ENCODE results near the gene ATP8B3.
"Not testable (repeated sequence)": the region's sequence is repeated elsewhere in the genome, so short reads cannot be mapped to it uniquely, and the experiment has no call there.

ATP8B3 gene

DNA sequence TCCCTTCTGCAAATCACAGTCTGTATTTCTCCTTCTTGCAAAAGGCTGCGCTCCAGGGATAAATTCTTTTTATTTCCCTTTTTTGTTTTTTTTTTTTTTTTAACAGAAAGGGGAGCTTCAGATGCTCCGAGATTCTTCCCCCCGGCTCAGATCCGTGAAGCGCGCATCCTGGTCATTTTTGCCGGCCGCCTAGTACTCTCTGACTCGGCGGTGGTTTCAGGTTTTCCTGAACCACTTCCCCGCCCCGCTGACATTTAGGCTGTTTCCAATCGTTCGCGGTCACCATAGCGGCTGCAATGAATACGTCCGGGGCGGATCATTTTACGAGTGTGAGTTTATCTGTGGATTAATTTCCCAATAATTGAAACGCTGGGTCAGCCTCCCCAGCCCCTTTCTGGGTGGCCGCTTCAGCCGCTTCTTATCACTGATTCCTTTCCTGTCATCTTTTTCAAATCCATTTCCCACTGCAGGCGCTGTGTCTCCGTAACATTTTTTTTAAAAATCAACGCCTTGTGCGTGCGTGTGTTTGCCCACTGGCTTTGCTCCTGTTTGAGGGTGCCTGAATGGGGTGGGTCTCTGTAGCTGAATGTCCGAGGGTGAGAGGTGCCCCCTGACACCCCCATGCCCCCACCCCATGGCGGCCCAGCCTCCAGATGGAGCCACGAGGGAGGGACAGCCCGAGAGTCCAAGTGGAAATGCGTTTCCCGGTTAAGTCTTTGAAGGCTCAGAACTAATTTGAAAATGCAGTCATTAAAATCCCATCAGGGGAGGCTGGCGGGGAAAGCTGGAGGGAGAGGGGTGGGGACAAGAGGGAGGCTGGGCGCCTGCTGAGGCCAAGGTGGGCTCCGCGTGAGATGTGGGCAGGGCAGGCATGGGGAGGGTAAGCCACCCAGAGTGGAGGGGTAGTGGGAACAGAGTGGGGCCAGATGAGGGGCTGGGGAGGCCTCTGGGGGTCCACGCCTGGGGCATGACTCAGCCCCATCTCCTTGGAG, 48.1 kb downstream of the ATP8B3 start:
- no peak for DNase-seq (ENCODE audit: low read depth in 1 of 2, low spot score in 1 of 2)
- TF ChIP-seq JUND (IDR thresholded peaks at IDR 0.05; ENCODE audit: low read depth), result no peak
- in situ Hi-C loops (cut with HindIII; ENCODE audit: low pct_unique_long_range_greater_than_20kb, low sequenced_read_pairs), result no loop called here

DNA sequence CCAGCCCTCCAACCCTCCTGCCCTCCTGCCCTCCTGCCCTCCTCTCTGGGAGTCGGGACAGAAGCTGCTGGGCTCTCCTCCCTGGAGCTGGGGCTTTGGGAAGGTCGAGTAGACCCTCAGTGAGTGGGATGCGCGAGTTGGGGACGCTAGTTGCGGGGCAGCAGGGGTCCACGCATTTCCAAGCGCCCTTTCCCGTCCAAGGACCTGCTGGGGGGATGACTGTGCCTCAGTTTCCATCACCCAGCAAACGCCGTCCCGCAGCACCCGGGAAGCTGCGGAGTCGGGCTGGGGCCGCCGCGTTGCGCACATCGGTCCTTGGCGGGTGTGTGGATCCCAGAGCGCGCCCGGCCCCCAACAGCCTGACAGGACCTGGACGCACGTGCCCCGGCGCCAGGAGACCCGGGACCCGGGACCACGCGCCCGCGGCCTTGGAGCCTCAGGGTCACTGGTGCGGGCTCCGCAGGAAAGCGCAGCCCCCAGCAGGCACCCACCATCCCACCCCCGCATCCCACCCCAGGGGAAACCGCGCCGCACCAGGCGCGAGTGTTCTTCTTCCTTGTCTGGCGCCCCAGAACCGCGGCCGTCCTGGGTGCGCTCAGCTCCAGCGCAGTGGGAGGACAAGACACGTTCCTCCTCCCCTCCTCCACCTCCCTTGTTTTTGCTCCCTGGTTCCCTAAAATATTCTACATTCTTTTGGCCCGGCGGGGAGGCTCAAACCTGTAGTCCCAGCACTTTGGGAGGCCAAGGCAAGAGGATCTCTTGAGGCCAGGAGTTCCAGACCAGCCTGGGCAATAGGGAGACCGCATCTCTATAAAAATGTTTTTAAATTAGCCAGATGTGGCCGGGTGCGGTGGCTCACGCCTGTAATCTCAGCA, 49.6 kb downstream of the ATP8B3 start:
- no peak for TF ChIP-seq JUND (IDR thresholded peaks at IDR 0.05; ENCODE audit: low read depth)
- DNase-seq (ENCODE audit: low read depth in 1 of 2, low spot score in 1 of 2), result no peak
- in situ Hi-C loops (cut with HindIII; ENCODE audit: low pct_unique_long_range_greater_than_20kb, low sequenced_read_pairs), result no loop called here

- no peak for TF ChIP-seq JUND (IDR thresholded peaks at IDR 0.05; ENCODE audit: low read depth)
- no peak for DNase-seq (ENCODE audit: low read depth in 1 of 2, low spot score in 1 of 2)
- in situ Hi-C loops (cut with HindIII; ENCODE audit: low pct_unique_long_range_greater_than_20kb, low sequenced_read_pairs), result no loop called here
These were observed 50.4 kb downstream of the ATP8B3 start for GRCh38 chr19:1761528-1762242.

DNA sequence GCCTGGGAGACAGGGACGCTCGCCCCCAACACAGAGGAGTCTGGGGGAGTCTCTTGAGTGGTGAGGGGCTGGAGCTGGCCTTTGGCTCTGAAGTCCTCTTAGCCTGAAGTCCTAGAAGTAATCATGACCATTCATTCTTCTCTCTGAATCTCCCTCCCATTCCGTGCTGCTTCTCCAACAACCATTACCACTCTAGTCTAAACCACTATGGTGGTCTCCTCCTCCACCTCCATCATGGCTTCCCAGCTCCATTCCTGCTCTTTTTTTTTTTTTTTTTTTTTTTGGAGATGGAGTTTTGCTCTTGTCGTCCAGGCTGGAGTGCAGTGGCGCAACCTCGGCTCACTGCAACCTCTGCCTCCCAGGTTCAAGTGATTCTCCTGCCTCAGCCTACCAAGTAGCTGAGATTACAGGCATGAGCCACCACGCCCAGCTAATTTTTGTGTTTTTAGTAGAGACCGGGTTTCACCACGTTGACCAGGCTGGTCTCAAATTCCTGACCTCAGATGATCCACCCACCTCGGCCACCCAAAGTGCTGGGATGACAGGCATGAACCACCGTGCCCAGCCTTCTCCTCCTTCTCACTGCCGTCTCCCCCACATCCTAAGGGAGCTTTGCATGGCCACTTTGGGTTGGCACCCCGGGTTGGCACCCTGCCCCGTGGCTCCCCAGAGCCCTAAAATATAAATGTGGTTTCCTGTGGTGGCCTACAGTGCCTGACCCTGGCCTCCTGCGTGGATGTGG, 51.1 kb downstream of the ATP8B3 start:
- DNase-seq (ENCODE audit: low read depth in 1 of 2, low spot score in 1 of 2); in situ Hi-C loops (cut with HindIII; ENCODE audit: low pct_unique_long_range_greater_than_20kb, low sequenced_read_pairs): not testable (repeated sequence)

DNA sequence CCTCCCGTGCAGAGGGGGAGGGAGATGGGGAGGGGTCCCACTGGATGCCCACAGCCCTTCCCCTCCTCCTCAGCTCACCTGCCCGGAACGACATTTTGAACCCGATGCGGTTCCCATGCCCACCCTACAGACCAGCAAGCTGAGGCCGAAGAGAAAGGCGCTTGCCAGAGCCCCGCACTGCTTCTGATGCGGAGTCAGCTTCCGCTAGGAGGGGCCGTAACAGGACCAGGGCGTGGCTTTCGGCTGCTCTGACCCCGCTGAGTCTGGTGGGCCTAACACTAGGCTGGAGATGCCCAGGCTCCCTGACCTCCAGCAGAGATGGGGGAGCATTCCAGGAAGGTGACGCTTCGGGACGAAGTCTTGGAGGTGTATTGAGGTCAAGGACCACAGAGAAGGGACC, 52.1 kb downstream of the ATP8B3 start:
- DNase-seq (ENCODE audit: low read depth in 1 of 2, low spot score in 1 of 2), result no peak
- no peak for TF ChIP-seq JUND (IDR thresholded peaks at IDR 0.05; ENCODE audit: low read depth)
- in situ Hi-C loops (cut with HindIII; ENCODE audit: low pct_unique_long_range_greater_than_20kb, low sequenced_read_pairs), result no loop called here

DNA sequence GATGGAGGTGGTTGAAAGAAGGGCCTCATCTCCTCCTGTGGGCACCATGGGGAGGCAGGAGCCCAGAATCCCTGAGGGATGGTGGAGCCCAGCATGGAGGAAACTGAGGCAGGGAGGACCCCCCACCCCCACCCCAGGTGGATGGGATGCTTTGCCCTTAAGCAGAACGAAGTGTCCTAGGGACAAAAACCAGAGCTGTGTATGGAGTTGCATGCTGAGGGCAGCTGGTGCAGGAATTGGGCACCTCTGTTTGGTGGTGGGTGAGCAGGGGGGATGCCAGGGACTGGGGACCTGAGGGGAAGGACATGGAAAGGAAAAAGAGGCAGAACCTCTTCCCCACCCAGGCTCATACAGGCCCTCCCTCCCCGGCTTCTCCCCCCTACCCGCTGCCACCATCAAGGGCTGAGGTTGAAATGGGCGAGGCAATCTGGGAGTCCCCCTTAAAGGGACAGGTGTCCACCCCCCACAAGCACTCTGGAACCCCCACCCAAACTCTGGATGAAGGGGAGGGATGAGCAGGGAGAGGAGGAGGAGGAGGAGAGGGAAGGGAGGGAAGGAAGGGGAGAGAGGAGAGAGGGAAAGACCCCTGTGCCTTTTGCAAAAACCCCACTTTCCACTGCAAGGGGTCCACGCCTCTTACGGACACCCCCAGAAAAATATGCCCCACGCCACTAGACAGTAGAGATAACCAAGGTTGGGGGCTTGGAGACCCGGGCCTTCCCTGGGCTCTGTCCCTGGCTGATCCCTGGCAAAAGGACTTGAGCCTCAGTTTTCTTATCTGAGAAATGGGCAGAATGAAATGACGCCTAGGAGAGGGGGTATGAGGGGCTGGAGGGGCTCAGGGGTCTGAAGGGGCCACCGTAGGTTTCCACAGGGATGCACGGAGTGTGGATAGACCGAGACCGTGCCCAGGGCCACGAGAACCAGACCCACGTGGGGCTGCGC, 52.8 kb downstream of the ATP8B3 start:
- TF ChIP-seq JUND (IDR thresholded peaks at IDR 0.05; ENCODE audit: low read depth), result no peak
- no peak for DNase-seq (ENCODE audit: low read depth in 1 of 2, low spot score in 1 of 2)
- in situ Hi-C loops (cut with HindIII; ENCODE audit: low pct_unique_long_range_greater_than_20kb, low sequenced_read_pairs), result no loop called here

GRCh38 chr19:1758231-1758577, 53.9 kb downstream of the ATP8B3 start:
- in situ Hi-C loops (cut with HindIII; ENCODE audit: low pct_unique_long_range_greater_than_20kb, low sequenced_read_pairs), result no loop called here
- TF ChIP-seq JUND (IDR thresholded peaks at IDR 0.05; ENCODE audit: low read depth), result no peak
- DNase-seq (ENCODE audit: low read depth in 1 of 2, low spot score in 1 of 2), result no peak

DNA sequence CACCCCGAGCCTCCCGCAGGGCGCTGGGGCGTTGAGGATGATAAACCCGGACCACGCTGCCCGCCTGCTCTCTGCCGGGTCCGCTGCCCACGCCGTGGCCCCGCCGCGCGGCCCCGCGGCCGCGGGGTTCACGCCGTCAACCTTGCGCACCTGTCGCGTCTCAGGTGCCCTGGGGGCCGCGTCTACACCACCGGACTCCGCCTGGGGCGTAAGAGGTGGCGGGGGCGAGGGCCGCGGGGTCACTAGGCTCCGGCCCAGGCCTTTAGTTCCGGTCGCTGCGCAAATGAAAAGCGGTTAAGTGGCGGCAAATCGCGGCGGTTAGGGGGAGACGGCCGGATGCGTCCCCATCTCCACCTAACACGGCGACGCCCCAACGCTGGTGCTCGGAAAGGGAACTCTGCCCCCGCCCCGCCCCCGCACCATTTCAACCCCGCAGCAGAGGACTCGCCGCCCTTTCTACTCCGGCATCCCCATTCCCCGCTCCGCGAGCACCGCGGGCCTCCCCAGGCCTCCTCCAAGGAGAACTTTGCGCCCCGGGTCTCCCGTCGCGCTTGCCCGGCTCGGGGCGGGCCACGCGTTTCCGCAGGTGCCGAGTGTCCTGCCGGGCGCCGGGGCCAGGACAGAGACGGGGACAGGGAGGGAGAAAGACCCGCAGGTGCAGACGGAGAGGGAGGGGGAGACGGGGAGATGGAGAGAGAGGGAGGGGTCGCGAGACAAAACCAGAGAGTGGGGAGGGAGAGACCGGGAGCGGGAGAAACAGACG, 54.4 kb downstream of the ATP8B3 start:
- DNase-seq (ENCODE audit: low read depth in 1 of 2, low spot score in 1 of 2), result no peak
- in situ Hi-C loops (cut with HindIII; ENCODE audit: low pct_unique_long_range_greater_than_20kb, low sequenced_read_pairs), result no loop called here
- TF ChIP-seq JUND (IDR thresholded peaks at IDR 0.05; ENCODE audit: low read depth), result no peak

DNA sequence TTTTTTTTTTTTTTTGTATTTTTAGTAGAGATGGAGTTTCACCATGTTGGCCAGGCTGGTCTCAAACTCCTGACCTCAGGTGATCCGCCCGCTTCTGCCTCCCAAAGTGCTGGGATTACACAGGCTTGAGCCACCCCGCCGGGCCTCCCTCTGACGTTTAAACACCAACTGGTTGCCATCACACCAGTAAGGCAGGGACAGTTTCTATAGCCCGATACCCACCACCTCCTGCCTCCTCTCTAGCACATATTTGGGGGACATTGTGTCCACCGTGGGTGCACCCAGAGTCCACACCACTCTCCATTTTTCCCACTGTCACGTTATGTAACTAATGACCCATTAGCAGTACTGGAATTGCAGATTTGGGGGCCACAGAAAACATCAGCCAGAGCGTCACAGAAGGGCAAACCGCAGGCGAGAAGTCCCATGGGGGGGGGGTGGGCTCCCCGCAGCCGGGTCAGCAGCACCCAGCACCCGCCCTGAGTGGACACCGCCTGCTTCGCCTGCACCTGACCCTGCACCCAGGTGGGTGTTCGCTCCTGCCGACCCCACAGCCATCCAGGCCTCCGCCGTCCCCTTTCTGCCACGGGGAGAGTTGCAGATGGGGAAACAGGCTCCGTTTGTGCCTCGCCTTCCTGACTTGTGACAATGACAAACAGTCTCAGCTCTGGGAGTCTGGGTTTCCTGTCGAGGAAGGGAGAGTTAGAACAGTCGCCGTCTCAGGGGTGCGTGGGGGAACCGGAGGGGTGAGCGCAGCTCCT, 55.2 kb downstream of the ATP8B3 start:
- in situ Hi-C loops (cut with HindIII; ENCODE audit: low pct_unique_long_range_greater_than_20kb, low sequenced_read_pairs), result no loop called here
- TF ChIP-seq JUND (IDR thresholded peaks at IDR 0.05; ENCODE audit: low read depth), result no peak
- DNase-seq (ENCODE audit: low read depth in 1 of 2, low spot score in 1 of 2), result no peak

DNA sequence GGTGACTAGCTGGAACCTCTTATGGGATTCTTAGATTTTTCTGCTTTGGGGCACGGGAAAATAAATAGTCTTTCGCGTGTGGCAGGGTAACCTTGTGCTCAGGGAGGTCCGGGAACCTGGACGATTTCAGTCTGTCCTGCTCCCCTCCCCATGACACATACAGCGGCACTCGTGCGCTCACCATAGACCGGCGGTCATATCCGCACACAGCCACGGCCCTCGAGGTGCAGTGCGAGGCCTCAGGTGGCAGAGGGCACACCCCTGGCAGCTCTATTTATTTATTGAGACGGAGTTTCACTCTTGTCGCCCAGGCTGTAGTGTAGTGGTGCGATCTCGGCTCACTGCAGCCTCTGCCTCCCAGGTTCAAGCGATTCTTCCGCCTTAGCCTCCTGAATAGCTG, 55.8 kb downstream of the ATP8B3 start:
- in situ Hi-C loops (cut with HindIII; ENCODE audit: low pct_unique_long_range_greater_than_20kb, low sequenced_read_pairs), result no loop called here
- DNase-seq (ENCODE audit: low read depth in 1 of 2, low spot score in 1 of 2), result no peak
- TF ChIP-seq JUND (IDR thresholded peaks at IDR 0.05; ENCODE audit: low read depth), result no peak

Measured in T47D (cell line).